Suprapubic skin (tissue), 4 donors: ENCODE results near the gene CADM1.

Experiments
- CTCF ChIP-seq, 2 donors: fragments of 200-600 bp in 1 of 2; fragments of 450-650 bp in 1 of 2; sonication (generic) in 1 of 2; IDR thresholded peaks; one replicate each; pipeline ENCODE4 v1.5.1; 2016 to 2019; ENCODE audit warnings: antibody characterized with exemption in 2 of 2, mild to moderate bottlenecking in 1 of 2, moderate library complexity in 1 of 2
- EP300 ChIP-seq: sonication (generic); formaldehyde crosslinking; IDR thresholded peaks from one replicate; pipeline ENCODE4 v1.6.1; 2017; ENCODE audit warnings: antibody characterized with exemption
- POLR2A ChIP-seq, 2 donors: fragments of 450-650 bp; IDR thresholded peaks; one replicate each; pipeline ENCODE4 v1.6.1; 2017; ENCODE audit warnings: antibody characterized with exemption in 2 of 2, mild to moderate bottlenecking in 2 of 2, moderate library complexity in 2 of 2
- POLR2AphosphoS5 ChIP-seq, 3 donors: sonication (generic); formaldehyde crosslinking; IDR thresholded peaks; one replicate each; pipeline ENCODE4 v1.6.1; 2017; ENCODE audit warnings: antibody characterized with exemption in 3 of 3

- TF ChIP-seq CTCF (IDR thresholded peaks at IDR 0.05) (no peak), POLR2A (IDR thresholded peaks at IDR 0.05) (no peak), EP300 (no peak), POLR2AphosphoS5 (IDR thresholded peaks at IDR 0.05) (no peak)
Measured at GRCh38 chr11:115313224-115313838, 190.9 kb downstream of the CADM1 start.
